GM12878 (cell line): ENCODE results near the gene MLKL. TPM values are rescaled to one million over a fixed set of nuclear protein-coding genes. Genes with fewer than 3 reads are reported as not detected.

Source experiments
- ATAC-seq: fragments of 200-7000 bp; cut with Tn5 transposase; 3 replicates; pipeline ENCODE4 v1.9.1; 2020; ENCODE audit warnings: mild to moderate bottlenecking, moderate library complexity
- BruUV-seq: library from RNA; stranded (reverse); fragments of 400-500 nt; replicated peaks from 2 replicates; lab custom pipeline; 2021; lab: Mats Ljungman, UMichigan
- CTCF ChIA-PET: fragments of 300-600 bp; sonication (Branson Sonifier 250); formaldehyde crosslinking; extraction: SDS; loops from one replicate; lab custom pipeline; 2021; ENCODE audit warnings: inconsistent platforms; lab: Yijun Ruan, JAX
- POLR2A ChIA-PET: fragments of 350-600 bp; formaldehyde crosslinking; extraction: SDS; loops from one replicate; lab custom pipeline; 2021; ENCODE audit warnings: inconsistent platforms; lab: Charles Lee
- RAD21 ChIA-PET: fragments of 300-600 bp; sonication (Branson Sonifier 250); formaldehyde crosslinking; loops from one replicate; lab custom pipeline; 2023; ENCODE audit warnings: antibody characterized with exemption; ENCODE audit not compliant: unreplicated experiment; lab: Charles Lee
- SMC1A ChIA-PET: fragments of 300-600 bp; sonication (Branson Sonifier 250); formaldehyde crosslinking; loops from one replicate; lab custom pipeline; 2023; ENCODE audit not compliant: unreplicated experiment, uncharacterized antibody; lab: Charles Lee
- DNase-seq: peaks from one replicate; pipeline ENCODE4 v3.0.0-alpha.2; 2011; ENCODE audit warnings: low read depth, low spot score
- FAIRE-seq: peaks from 3 replicates; lab custom pipeline; 2011; peaks lifted over from hg19 to GRCh38; lab: Jason Lieb, UNC
- H2AFZ ChIP-seq: 2 replicates; pipeline ENCODE4 v1.6.0; 2011; ENCODE audit warnings: low read depth, low read length, control low read depth; ENCODE audit not compliant: control insufficient read depth
- H3K27ac ChIP-seq: 2 replicates; pipeline ENCODE4 v1.5.1; 2011; ENCODE audit warnings: control low read depth; ENCODE audit not compliant: control insufficient read depth, insufficient read depth
- H3K27me3 ChIP-seq, 2 experiments: replicated peaks in 1 of 2; 2 replicates each; pipeline versions ENCODE4 v1.6.0 to v1.6.1; 2011; ENCODE audit warnings: low read length in 1 of 2; ENCODE audit not compliant: control insufficient read depth in 2 of 2, insufficient read depth in 2 of 2
- H3K36me3 ChIP-seq, 2 experiments: 2 replicates each; pipeline ENCODE4 v1.5.1; 2011; ENCODE audit warnings: low read length in 1 of 2; ENCODE audit not compliant: control insufficient read depth in 2 of 2, insufficient read depth in 2 of 2
- H3K4me1 ChIP-seq: 2 replicates; pipeline ENCODE4 v1.6.1; 2011; ENCODE audit warnings: mild to moderate bottlenecking, low read length, moderate library complexity, mixed read lengths; ENCODE audit not compliant: control insufficient read depth, insufficient read depth
- H3K4me2 ChIP-seq: 2 replicates; pipeline ENCODE4 v1.6.0; 2011; ENCODE audit warnings: control low read depth; ENCODE audit not compliant: control insufficient read depth, insufficient read depth
- H3K4me3 ChIP-seq: fragments of 200-600 bp; sonication (generic); 2 replicates; pipeline ENCODE4 v1.5.1; 2016
- H3K79me2 ChIP-seq: 2 replicates; pipeline ENCODE4 v1.6.0; 2011; ENCODE audit warnings: low read length; ENCODE audit not compliant: control insufficient read depth, insufficient read depth
- H3K9ac ChIP-seq: 2 replicates; pipeline ENCODE4 v1.8.0; 2011; ENCODE audit warnings: low read length, control low read depth, mixed read lengths; ENCODE audit not compliant: control insufficient read depth, insufficient read depth
- H3K9me3 ChIP-seq: replicated peaks from 3 replicates; pipeline ENCODE4 v1.5.1; 2011; ENCODE audit warnings: mild to moderate bottlenecking, low read length; ENCODE audit not compliant: control insufficient read depth, insufficient read depth
- H4K20me1 ChIP-seq: 2 replicates; pipeline ENCODE4 v1.6.0; 2011; ENCODE audit not compliant: control insufficient read depth, insufficient read depth
- BRCA1 ChIP-seq: IDR thresholded peaks from 2 replicates; pipeline ENCODE4 v1.6.1; 2011; ENCODE audit warnings: low read depth, low read length, improper control_type of control experiment
- CBFB ChIP-seq: IDR thresholded peaks from 2 replicates; pipeline ENCODE4 v1.6.1; 2016; ENCODE audit warnings: antibody characterized with exemption, low read depth
- E2F8 ChIP-seq: fragments of 450-650 bp; IDR thresholded peaks from 2 replicates; pipeline ENCODE4 v1.6.1; 2018; ENCODE audit warnings: mild to moderate bottlenecking, low read depth, moderate library complexity; ENCODE audit not compliant: partially characterized antibody
- EGR1 ChIP-seq, 2 experiments: IDR thresholded peaks; 1 replicate in 1 of 2; 2 replicates in 1 of 2; pipeline ENCODE4 v1.6.1; 2011 to 2012; ENCODE audit warnings: low read depth in 2 of 2, low read length in 2 of 2, borderline replicate concordance in 1 of 2, mild to moderate bottlenecking in 1 of 2, moderate library complexity in 1 of 2
- ELK1 ChIP-seq: IDR thresholded peaks from 2 replicates; pipeline ENCODE4 v1.6.1; 2012; ENCODE audit warnings: low read depth, low read length, improper control_type of control experiment
- EP300 ChIP-seq, 2 experiments: fragments of 150-350 bp in 1 of 2; IDR thresholded peaks; 2 replicates each; pipeline ENCODE4 v1.6.1; 2011 to 2012; ENCODE audit warnings: low read depth in 2 of 2, low read length in 2 of 2, borderline replicate concordance in 1 of 2, improper control_type of control experiment in 1 of 2, inconsistent platforms in 1 of 2; ENCODE audit not compliant: control insufficient read depth in 1 of 2
- FOS ChIP-seq: IDR thresholded peaks from 3 replicates; pipeline ENCODE4 v1.6.1; 2011; ENCODE audit warnings: borderline replicate concordance; ENCODE audit not compliant: insufficient read length; ENCODE audit errors: extremely low read depth
- HDGF ChIP-seq: fragments of 450-650 bp; IDR thresholded peaks from 2 replicates; pipeline ENCODE4 v1.6.1; 2016; ENCODE audit warnings: antibody characterized with exemption
- IKZF1 ChIP-seq: fragments of 450-650 bp; conservative IDR thresholded peaks from 2 replicates; pipeline ENCODE4 v1.6.1; 2017; ENCODE audit warnings: antibody characterized with exemption, mild to moderate bottlenecking
- NFYB ChIP-seq: IDR thresholded peaks from 2 replicates; pipeline ENCODE4 v1.6.1; 2011; ENCODE audit warnings: low read depth, mild to moderate bottlenecking, low read length, improper control_type of control experiment, moderate library complexity; ENCODE audit not compliant: insufficient read depth
- NR2C2 ChIP-seq: IDR thresholded peaks from 2 replicates; pipeline ENCODE4 v1.6.1; 2011; ENCODE audit warnings: borderline replicate concordance, low read depth; ENCODE audit not compliant: control insufficient read depth, insufficient read length
- NR2F1 ChIP-seq: fragments of 450-650 bp; conservative IDR thresholded peaks from 2 replicates; pipeline ENCODE4 v1.6.1; 2017; ENCODE audit warnings: mild to moderate bottlenecking
- SPI1 ChIP-seq: IDR thresholded peaks from 2 replicates; pipeline ENCODE4 v1.6.1; 2011; ENCODE audit warnings: low read depth, mild to moderate bottlenecking, low read length, moderate library complexity, borderline replicate concordance; ENCODE audit not compliant: insufficient read depth
- SREBF2 ChIP-seq: IDR thresholded peaks from 2 replicates; pipeline ENCODE4 v1.6.1; 2012; ENCODE audit warnings: mild to moderate bottlenecking, low read length
- WGBS: methylation state at CpG from one replicate; pipeline ENCODE4 v1.1.6; 2016; ENCODE audit warnings: low lambda C conversion rate; ENCODE audit not compliant: insufficient replicate concordance, insufficient coverage; ENCODE audit errors: missing lambda C conversion rate; 5-methylcytosine and 5-hydroxymethylcytosine counted together
- in situ Hi-C: fragments of 300-500 bp; cut with MboI; formaldehyde crosslinking; loops from 9 replicates; pipeline ENCODE4 v1.14.3; 2018; ENCODE audit warnings: mixed read lengths
- intact Hi-C: fragments of 100-400 bp; cut with micrococcal nuclease; formaldehyde crosslinking; loops from one replicate; pipeline ENCODE4 v1.14.2; 2022; ENCODE audit not compliant: unreplicated experiment
- polyA plus RNA-seq, 11 experiments: library from polyadenylated mRNA; depleted of rRNA in 4 of 11; unstranded in 6 of 11; stranded (reverse) in 5 of 11; fragments of >200 nt; fragmentation: Nextera tagmentation in 4 of 11; fragmentation: Illumina TruSeq in 1 of 11; extraction: Ambion mirVana in 4 of 11; extraction: Trizol in 1 of 11; gene quantifications; 1 replicate in 1 of 11; 2 replicates in 10 of 11; pipeline versions ENCODE4 v1.2.1 to v1.2.3, GENCODE V29; 2011 to 2016; ENCODE audit warnings: inconsistent platforms in 2 of 11, missing spikeins in 2 of 11, low read depth in 1 of 11
- total RNA-seq, 4 experiments: library from RNA; depleted of rRNA in 3 of 4; stranded (reverse); fragments of >200 nt in 3 of 4; fragmentation: Illumina TruSeq in 1 of 4; extraction: Trizol in 1 of 4; gene quantifications; 2 replicates each; pipeline versions ENCODE4 v1.2.1 to v1.2.3, GENCODE V29; 2013 to 2021

Gene MLKL
- total and polyA plus RNA-seq, 10 of the 15 experiments (the other 5 are each of a cell fraction or from before 2014, with no cell fraction given) = 3.8 to 14.5 (median 11.2) TPM

GRCh38 chr16:74713325-74713724 lies 12.7 kb upstream of the MLKL start:
- 65% methylated on average over 9 of the region's 10 CpGs for whole genome bisulfite sequencing
- Histone ChIP-seq H3K79me2 (no peaks in the 10 kb centered on the region), H4K20me1 (no peaks in the 10 kb centered on the region), H3K36me3 (no peaks in the 10 kb centered on the region), H3K27me3 (no peaks in the 10 kb centered on the region), H2AFZ (no peak overlapping the region), H3K4me3 (no peak overlapping the region), H3K4me1 (no peaks in the 10 kb centered on the region), H3K27ac (no peak overlapping the region), H3K9me3 (no peaks in the 10 kb centered on the region), H3K4me2 (no peak overlapping the region), H3K9ac (no peak overlapping the region)
- FAIRE-seq = no peak
- ChIA-PET POLR2A (no interaction called here), SMC1A (interaction anchor here (0.9 to 4.4 kb wide), 3 partner anchors 13 to 149 kb away, joined by 3 to 59 read pairs (median 5); partner anchors contain the start of gene MLKL), CTCF (interaction anchor here (2.0 to 10.6 kb wide), 4 partner anchors 13 to 149 kb away, joined by 5 to 190 read pairs (median 10); partner anchors contain the start of gene MLKL), RAD21 (interaction anchor here (5.5 kb wide), 1 partner anchor 149 kb away, joined by 62 read pairs; no protein-coding TSS in a partner anchor)
- intact Hi-C loops (no loop called here), in situ Hi-C loops (no loop called here)
- TF ChIP-seq HDGF (no peak), BRCA1 (no peak), EP300 (IDR thresholded peaks at IDR 0.05; ENCODE audit: borderline replicate concordance in 1 of 2, control insufficient read depth in 1 of 2, low read depth in 2 of 2, low read length in 2 of 2) (no peak), NFYB (no peak), E2F8 (no peak), ELK1 (no peak), NR2C2 (no peak), SPI1 (no peak), CBFB (no peak), SREBF2 (no peak), EGR1 (IDR thresholded peaks at IDR 0.05; ENCODE audit: borderline replicate concordance in 1 of 2, low read depth in 2 of 2, low read length in 2 of 2) (no peak), IKZF1 (no peak), NR2F1 (no peak), FOS (no peak)
- no peak for DNase-seq
- BruUV-seq = no TSS peak
- no peak for ATAC-seq
